Caco-2 (cell line): ENCODE data around the gene NDUFB4. TPM values are rescaled to one million over a fixed set of nuclear protein-coding genes. Genes with fewer than 3 reads are reported as not detected.

Source experiments
- BruUV-seq: library from RNA; stranded (reverse); fragments of 400-500 nt; replicated peaks from 2 replicates; lab custom pipeline; 2021; lab: Mats Ljungman, UMichigan
- CTCF ChIA-PET: fragments of 300-600 bp; sonication (Branson Sonifier 250); formaldehyde crosslinking; loops from one replicate; lab custom pipeline; 2022; ENCODE audit warnings: antibody characterized with exemption; lab: Charles Lee
- POLR2A ChIA-PET: fragments of 300-600 bp; sonication (Branson Sonifier 250); formaldehyde crosslinking; loops from one replicate; lab custom pipeline; 2022; ENCODE audit warnings: antibody characterized with exemption; lab: Charles Lee
- DNase-seq, 2 experiments: peaks; one replicate each; pipeline versions ENCODE4 v3.0.0 to v3.0.0-alpha.2; 2020 to 2022
- H3K27me3 ChIP-seq: replicated peaks from 2 replicates; pipeline ENCODE4 v1.6.0; 2011; ENCODE audit warnings: low read length; ENCODE audit not compliant: control insufficient read depth, insufficient read depth
- H3K36me3 ChIP-seq: 2 replicates; pipeline ENCODE4 v1.5.1; 2011; ENCODE audit warnings: low read length; ENCODE audit not compliant: control insufficient read depth, insufficient read depth
- H3K4me1 ChIP-seq: fragments of 250-450 bp; sonication (Bioruptor Pico); 2 replicates; pipeline ENCODE4 v1.5.1; 2020; ENCODE audit warnings: mild to moderate bottlenecking
- H3K4me3 ChIP-seq: 2 replicates; pipeline ENCODE4 v1.5.1; 2011; ENCODE audit warnings: low read depth, mild to moderate bottlenecking, control low read depth, low read length
- H3K9me3 ChIP-seq: fragments of 250-450 bp; sonication (Bioruptor Pico); 2 replicates; pipeline ENCODE4 v1.5.1; 2020; ENCODE audit warnings: mild to moderate bottlenecking, moderate library complexity
- H3K27ac Mint-ChIP-seq: one replicate; pipeline ENCODE4 v1.8.0; 2022; ENCODE audit warnings: mixed read lengths; ENCODE audit not compliant: unreplicated experiment
- H3K27me3 Mint-ChIP-seq: one replicate; pipeline ENCODE4 v1.8.0; 2022; ENCODE audit warnings: mixed read lengths; ENCODE audit not compliant: insufficient read depth, unreplicated experiment
- H3K36me3 Mint-ChIP-seq: one replicate; pipeline ENCODE4 v1.8.0; 2022; ENCODE audit warnings: mild to moderate bottlenecking, mixed read lengths; ENCODE audit not compliant: insufficient read depth, unreplicated experiment
- H3K4me1 Mint-ChIP-seq: one replicate; pipeline ENCODE4 v1.8.0; 2022; ENCODE audit warnings: low read depth, mixed read lengths; ENCODE audit not compliant: unreplicated experiment
- H3K4me3 Mint-ChIP-seq: one replicate; pipeline ENCODE4 v1.8.0; 2022; ENCODE audit warnings: mild to moderate bottlenecking, moderate library complexity, mixed read lengths; ENCODE audit not compliant: unreplicated experiment
- H3K9me3 Mint-ChIP-seq: one replicate; pipeline ENCODE4 v1.8.0; 2022; ENCODE audit warnings: mixed read lengths; ENCODE audit not compliant: unreplicated experiment
- intact Hi-C: fragments of 100-400 bp; cut with micrococcal nuclease; formaldehyde crosslinking; loops from one replicate; pipeline ENCODE4 v1.10.0; 2022; ENCODE audit not compliant: unreplicated experiment
- total RNA-seq: library from RNA; stranded (reverse); gene quantifications from 2 replicates; pipeline ENCODE4 v1.2.3, GENCODE V29; 2022
- TF ChIP-seq, protein P1 (sequence below), 2 experiments: fragments of 200-600 bp in 1 of 2; IDR thresholded peaks; 1 replicate in 1 of 2; 2 replicates in 1 of 2; pipeline versions ENCODE4 v1.5.1 to v1.8.0; 2011 to 2022; ENCODE audit warnings: antibody characterized with exemption in 1 of 2, control low read depth in 1 of 2, inconsistent platforms in 1 of 2, low read depth in 1 of 2, low read length in 1 of 2, mild to moderate bottlenecking in 1 of 2, moderate library complexity in 1 of 2; ENCODE audit not compliant: insufficient read depth in 1 of 2, severe bottlenecking in 1 of 2, unreplicated experiment in 1 of 2

The NDUFB4 gene
- total RNA-seq, 1 experiment from 2014 or later: 136 TPM

DNA sequence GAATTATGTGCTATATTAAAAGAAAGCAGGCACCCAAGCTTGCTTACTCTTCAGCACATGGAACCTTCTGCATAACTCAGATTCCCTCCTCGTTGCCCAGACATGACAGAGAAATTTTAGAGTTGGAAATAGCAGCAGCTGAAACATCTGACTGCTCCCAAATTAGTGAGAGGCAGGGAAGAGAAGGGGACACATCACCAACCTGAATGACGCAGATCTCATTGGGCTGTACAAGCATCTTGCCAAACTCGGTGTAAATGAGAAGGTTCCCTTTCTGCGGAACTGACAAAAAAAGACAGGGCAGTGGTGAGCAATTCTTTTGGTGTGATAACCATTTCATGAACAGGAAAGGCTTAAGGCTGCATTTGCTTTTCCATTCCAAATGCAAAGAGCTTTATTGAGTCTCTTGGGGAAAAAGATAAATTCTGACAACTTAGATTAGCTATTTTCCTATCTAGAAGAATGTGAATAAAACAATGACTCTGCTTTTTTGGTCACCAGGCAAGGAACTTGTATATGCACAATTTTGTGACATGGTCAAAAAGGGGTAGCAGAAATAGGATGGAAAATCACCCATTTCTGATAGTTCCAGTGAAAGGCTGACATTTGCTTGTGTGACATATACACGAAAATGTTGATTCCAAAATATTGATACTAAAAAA, 50.8 kb downstream of the NDUFB4 start:
- H3K36me3 Mint-ChIP-seq: peaks cover 23% of the 10 kb centered on the region
- Histone ChIP-seq H3K36me3 (peaks cover 4% of the 10 kb centered on the region), H3K9me3 (no peaks in the 10 kb centered on the region), H3K4me1 (no peaks in the 10 kb centered on the region), H3K4me3 (no peak overlapping the region), H3K27me3 (no peaks in the 10 kb centered on the region)
- intact Hi-C loops: no loop called here
- no peaks in the 10 kb centered on the region for H3K9me3 Mint-ChIP-seq
- no peak overlapping the region for H3K4me3 Mint-ChIP-seq
- TF ChIP-seq, protein P1, sequence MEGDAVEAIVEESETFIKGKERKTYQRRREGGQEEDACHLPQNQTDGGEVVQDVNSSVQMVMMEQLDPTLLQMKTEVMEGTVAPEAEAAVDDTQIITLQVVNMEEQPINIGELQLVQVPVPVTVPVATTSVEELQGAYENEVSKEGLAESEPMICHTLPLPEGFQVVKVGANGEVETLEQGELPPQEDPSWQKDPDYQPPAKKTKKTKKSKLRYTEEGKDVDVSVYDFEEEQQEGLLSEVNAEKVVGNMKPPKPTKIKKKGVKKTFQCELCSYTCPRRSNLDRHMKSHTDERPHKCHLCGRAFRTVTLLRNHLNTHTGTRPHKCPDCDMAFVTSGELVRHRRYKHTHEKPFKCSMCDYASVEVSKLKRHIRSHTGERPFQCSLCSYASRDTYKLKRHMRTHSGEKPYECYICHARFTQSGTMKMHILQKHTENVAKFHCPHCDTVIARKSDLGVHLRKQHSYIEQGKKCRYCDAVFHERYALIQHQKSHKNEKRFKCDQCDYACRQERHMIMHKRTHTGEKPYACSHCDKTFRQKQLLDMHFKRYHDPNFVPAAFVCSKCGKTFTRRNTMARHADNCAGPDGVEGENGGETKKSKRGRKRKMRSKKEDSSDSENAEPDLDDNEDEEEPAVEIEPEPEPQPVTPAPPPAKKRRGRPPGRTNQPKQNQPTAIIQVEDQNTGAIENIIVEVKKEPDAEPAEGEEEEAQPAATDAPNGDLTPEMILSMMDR (IDR thresholded peaks at IDR 0.05; ENCODE audit: insufficient read depth in 1 of 2, low read depth in 1 of 2, low read length in 1 of 2, severe bottlenecking in 1 of 2, unreplicated experiment in 1 of 2): no peak
- no TSS peak for BruUV-seq
- CTCF ChIA-PET: no interaction called here
- H3K27me3 Mint-ChIP-seq: no peaks in the 10 kb centered on the region
- H3K4me1 Mint-ChIP-seq: no peaks in the 10 kb centered on the region
- no peak overlapping the region for H3K27ac Mint-ChIP-seq
- no peak for DNase-seq
- POLR2A ChIA-PET: interaction anchor here (0.6 kb wide), 1 partner anchor 669 kb away, joined by 3 read pairs; no protein-coding TSS in a partner anchor

DNA sequence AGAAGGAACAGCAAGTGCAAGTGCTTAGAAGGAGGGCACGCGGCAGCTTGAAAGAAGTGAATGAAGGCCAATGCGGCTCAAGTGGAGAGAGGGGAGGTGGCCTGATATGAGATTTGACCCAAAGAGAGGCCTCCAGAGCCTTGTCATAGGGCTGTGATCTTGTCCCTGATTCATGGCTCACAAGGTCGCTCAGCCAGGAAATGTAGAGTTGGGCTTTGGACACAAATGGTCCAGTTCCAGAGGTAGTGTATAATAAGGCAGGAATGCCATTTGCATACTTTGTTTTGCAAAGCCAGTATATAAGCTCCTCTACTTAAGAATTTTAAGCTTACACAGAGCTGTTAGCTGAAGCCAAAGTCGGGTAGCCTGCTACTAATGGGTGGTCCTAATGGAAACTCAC, 52.2 kb downstream of the NDUFB4 start:
- DNase-seq: no peak
- H3K27me3 Mint-ChIP-seq: no peaks in the 10 kb centered on the region
- peaks cover 4% of the 10 kb centered on the region for H3K36me3 ChIP-seq
- no peaks in the 10 kb centered on the region for H3K4me1 ChIP-seq
- no TSS peak for BruUV-seq
- no peaks in the 10 kb centered on the region for H3K4me1 Mint-ChIP-seq
- no peak overlapping the region for H3K27ac Mint-ChIP-seq
- no peaks in the 10 kb centered on the region for H3K9me3 ChIP-seq
- no peak overlapping the region for H3K4me3 ChIP-seq
- no peaks in the 10 kb centered on the region for H3K27me3 ChIP-seq
- no peak overlapping the region for H3K4me3 Mint-ChIP-seq
- H3K36me3 Mint-ChIP-seq: peaks cover 24% of the 10 kb centered on the region
- TF ChIP-seq, protein P1 (IDR thresholded peaks at IDR 0.05; ENCODE audit: insufficient read depth in 1 of 2, low read depth in 1 of 2, low read length in 1 of 2, severe bottlenecking in 1 of 2, unreplicated experiment in 1 of 2): no peak
- H3K9me3 Mint-ChIP-seq: no peaks in the 10 kb centered on the region
- CTCF ChIA-PET: no interaction called here
- intact Hi-C loops: no loop called here
- POLR2A ChIA-PET: interaction anchor here (0.5 kb wide), 1 partner anchor 137 kb away, joined by 4 read pairs; no protein-coding TSS in a partner anchor

DNA sequence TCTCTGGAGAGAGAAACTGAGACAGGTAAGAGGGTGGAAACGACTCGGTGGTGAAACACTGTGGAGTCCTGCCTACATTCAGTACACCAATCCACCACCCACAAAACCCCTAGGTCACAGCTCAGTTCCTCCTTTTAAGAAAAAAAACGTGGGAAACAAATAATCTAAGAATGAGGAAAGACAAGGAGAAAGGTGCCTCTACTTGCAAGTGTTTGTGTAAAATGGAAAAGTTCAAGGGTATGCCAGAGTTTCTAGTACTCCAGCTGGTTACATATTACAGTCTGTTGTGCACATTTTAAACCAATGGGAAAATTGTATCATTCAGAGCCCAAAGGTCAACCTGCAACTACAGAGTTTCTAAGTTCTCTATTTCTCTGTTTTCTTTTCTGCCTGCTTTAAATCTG, 53.7 kb downstream of the NDUFB4 start:
- Mint-ChIP-seq H3K9me3 (no peaks in the 10 kb centered on the region), H3K4me1 (no peaks in the 10 kb centered on the region), H3K4me3 (no peak overlapping the region), H3K27ac (no peak overlapping the region), H3K36me3 (peaks cover 27% of the 10 kb centered on the region), H3K27me3 (no peaks in the 10 kb centered on the region)
- Histone ChIP-seq H3K4me1 (no peaks in the 10 kb centered on the region), H3K27me3 (no peaks in the 10 kb centered on the region), H3K36me3 (peaks cover 4% of the 10 kb centered on the region), H3K9me3 (no peaks in the 10 kb centered on the region), H3K4me3 (no peak overlapping the region)
- ChIA-PET CTCF (interaction anchor here (0.6 kb wide), 1 partner anchor 54 kb away, joined by 3 read pairs; the partner anchor contains the start of gene NDUFB4), POLR2A (no interaction called here)
- no peak for DNase-seq
- intact Hi-C loops: no loop called here
- TF ChIP-seq, protein P1 (IDR thresholded peaks at IDR 0.05; ENCODE audit: insufficient read depth in 1 of 2, low read depth in 1 of 2, low read length in 1 of 2, severe bottlenecking in 1 of 2, unreplicated experiment in 1 of 2): no peak
- BruUV-seq: no TSS peak
